GM04504 (cell line): Measurements from ENCODE around the gene CBY1.
A peak's percentile ranks its signal among the peaks of the same experiment; 100 is the strongest.
"Not testable (repeated sequence)": the region's sequence is repeated elsewhere in the genome, so short reads cannot be mapped to it uniquely, and the experiment has no call there.

ENCODE experiments used
- DNase-seq: peaks from one replicate; pipeline ENCODE4 v3.0.0-alpha.2; 2012; ENCODE audit warnings: low read depth

CBY1 gene

DNA sequence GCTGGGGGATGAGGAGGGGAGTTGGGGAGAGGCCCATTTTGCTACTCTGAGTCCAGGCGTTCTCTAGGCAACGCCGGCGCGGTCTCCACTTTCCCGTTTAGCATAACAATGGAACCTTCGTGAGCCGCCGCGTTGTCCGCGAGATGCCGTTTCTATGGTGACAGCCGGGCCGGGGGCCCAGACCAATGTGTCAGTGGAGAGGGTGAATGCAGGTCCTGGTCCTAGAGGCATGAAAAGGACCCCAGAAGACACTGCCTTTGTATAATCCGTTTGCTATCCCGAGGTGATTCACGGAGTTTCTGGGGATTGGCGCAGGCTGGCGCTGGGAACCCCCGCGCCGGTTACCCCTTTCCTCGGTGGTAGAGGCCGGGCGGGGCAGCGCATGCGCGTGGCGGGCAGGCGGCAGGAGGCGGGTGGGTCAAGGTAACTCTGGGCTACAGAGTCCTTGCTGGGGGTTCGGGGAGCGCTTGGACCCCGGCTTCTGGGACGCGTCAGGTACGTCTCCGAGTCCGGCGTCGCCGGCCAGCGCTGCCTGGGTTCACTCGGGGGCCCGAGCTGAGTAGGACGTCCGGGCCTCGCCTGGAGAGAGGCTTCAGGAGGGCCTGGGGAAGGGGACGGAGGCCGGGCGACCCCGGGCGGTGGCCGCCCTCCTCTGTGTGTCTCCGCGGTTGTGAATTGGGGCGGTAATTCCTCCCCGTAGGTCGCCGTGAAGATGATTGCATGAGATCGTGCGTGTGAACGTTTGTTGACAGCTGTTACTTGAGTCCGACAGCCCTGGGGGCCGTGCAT, at the start of gene CBY1, which contains the start of gene FAM227A:
Gene CBY1, plus strand, starts transcription at position 383 of the 789 bp plus-strand sequence. CDS start 11,417 bp downstream, outside the sequence.
Gene FAM227A, minus strand, starts transcription at position 137 of the 789 bp plus-strand sequence. CDS start 6,224 bp downstream, outside the sequence.
- peak; percentile 69 for DNase-seq

DNA sequence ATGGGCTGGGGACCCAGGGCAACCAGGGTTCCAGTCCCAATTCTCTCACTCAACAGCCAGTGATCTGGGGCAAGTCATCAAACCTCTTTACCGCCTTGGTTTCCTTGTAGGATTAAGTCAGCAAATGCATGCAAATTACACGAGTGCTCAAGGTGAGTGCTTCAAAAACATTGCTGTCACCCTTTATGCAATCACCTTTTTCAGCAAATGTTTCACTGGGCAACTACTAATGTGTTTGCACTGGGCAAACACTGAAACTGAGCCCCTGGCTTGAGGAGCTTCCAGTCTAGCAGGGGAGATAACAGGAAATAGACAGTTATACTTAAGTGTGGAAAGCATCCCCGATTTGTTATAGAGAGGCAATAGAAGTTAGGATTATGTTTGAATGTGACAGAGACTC, 48.8 kb upstream of the CBY1 start:
- DNase-seq, result no peak

DNA sequence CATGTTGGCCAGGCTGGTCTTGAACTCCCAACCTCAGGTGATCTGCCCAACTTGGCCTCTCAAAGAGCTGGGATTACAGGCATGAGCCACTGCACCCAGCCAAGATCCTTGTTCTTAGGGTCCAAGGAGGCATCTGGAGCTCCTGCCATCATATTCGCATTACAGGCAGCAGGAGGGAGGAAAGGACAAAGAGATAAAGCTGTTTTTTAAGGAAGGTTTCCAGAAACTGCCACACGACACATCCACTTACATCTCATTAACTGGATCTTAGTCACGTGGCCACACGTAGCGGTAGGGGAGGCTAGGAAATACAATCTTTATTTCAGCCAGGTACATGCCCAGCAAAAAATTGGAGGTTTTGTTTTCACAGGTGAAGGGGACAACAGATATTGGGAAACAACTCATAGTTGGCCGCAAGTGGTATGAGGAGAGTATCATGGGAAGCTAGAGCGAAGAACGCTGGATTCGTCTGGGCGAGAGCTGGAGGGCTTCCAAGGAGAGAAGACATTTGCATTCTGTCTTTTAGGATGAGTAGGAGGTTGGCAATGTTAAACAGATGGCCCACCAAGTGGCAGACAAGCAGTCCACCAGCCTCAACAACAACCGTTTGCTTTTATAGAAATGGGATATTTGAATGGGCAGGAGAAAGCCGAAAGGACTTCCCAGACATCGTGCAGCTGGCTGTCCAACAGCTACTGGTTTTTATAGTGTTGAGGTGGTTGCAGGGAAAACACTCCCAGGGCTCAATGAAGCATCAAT, 47.3 kb upstream of the CBY1 start:
- no peak for DNase-seq

DNA sequence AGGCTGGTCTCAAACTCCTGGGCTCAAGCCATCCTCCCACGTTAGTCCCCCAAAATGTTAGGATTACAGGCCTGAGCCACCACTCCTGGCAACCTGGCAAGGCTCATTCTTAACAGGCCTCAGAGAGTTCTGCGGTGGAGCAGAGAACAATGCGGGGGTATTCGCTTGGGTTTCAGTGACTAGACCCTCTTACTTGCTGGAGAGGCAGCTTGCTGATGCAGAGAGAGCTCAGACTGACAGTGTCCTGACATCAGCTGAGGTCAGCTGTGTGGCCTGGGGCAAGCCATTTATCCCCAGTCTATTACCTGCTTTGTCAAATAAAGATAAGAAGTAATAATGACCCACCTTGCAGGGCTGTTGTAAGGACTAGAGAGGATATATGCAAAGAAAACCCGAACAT, 46.2 kb upstream of the CBY1 start:
- no peak for DNase-seq

DNA sequence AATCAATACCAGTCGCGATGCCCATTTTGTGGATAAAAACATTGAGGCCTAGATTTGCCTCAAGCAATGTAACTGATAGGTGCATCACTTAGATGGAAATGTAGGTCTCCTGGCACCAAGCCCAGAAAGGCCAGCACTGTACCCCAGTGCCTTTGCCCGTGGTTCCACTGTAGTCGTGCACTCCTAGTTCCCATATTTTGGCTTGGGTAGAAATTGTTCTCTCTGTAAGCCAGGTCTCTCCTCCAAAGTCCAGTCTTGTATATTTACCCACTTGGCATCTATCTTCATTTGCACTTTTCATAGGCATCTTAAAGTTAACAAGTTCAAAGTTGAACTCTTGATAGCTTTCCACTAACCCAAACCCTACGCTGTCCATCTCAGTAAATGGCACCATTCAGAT, 44.9 kb upstream of the CBY1 start:
- no peak for DNase-seq

DNA sequence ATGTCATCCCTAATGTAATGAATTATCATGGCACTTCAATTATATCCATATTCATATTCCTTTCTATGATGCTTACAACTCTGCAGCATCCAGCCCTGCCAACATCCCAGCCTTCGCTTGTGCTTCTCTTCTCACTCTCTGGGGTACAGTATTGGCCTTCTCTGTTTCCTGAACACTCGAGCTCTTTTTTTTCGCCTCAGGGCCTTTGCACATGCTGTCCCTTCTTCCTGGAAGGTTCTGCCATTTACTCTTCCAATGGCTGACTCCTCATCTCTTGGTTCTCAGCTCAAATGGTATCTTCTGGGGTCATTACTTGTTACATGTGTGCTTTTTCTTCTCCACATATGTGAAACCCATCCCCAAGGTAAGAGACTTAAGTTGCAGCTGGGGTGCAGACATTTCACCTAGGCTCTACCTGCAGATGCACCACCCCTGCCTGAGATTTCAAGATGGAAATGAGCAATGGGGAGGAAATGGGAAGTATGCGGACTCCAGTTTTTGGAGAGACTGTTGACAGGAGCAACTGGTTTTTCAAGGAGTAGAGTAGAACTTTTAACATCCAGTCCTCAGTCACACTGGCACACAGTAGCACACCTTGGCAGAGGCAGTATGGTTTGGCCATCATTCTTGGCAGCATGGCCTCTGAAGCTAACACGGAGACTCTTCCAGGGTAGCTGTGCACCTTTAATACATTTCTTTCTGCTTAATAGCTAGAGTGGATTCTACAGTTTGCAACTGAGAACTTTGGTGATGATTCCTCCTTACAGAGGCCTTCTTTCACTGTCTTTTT, 44.0 kb upstream of the CBY1 start:
- no peak for DNase-seq

DNA sequence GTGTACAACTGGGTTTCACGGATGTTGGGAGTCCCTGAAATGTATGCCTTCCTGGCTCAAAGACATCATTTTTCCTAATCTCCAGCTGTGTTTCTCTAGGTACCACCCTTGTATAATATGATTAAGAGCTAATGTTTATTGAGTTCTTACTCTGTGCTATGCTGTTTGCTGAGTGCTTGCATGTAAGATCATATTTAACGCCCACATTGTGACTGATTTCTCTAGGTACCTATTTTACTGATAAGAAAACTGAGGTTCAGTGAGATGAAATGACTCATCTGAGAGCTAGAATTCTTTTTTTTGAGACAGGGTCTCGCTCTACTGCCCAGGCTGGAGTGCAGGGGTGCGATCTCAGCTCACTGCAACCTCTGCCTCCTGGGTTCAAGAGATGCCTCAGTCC, 42.9 kb upstream of the CBY1 start:
- no peak for DNase-seq

DNA sequence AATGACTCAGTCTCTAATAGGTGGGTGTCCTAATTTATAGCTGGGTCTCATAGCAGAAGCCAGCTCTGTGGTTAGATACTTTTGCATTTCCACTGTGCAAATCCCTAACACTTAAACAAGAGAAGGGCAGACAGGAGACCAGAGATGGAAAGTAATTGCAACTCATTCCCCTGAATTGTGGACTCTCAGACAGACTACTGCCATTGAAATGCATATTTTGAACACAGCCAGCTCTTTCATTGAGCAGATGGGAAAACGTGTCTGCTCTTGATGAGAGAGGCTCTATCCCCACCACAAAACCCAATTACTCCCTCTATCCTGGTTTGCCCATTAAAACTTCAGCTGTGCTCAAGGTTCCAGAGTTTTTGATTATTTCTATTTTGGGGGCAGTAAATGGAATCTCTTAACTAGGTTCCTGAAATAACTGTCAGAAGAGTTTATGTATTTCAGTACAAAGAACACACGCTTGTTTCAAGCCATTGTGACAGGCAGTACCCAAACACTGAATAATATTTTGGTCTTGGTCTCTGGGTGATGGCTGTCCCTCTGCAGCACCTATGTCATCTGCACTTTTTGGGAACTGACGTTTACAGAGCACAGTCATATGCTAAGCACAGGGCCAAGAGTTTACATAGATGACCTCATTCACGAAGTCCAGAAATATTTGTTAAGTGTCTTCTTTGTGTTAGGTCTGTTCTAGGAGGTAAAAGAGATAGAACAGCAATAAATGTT, 41.9 kb upstream of the CBY1 start:
- DNase-seq, result peak; percentile 3

DNA sequence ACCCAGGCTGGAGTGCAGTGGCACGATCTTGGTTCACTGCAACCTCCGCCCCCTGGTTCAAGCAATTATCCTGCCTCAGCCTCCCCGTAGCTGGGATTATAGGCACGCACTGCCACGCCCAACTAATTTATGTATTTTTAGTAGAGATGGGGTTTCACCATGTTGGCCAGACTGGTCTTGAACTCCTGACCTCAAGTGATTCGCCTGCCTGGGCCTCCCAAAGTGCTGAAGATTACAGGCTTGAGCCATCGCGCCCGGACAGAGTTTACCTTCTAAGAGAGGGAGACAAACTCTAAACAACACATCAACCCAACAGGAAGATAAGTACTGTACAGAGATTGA, 41.4 kb upstream of the CBY1 start:
- DNase-seq, result not testable (repeated sequence)

DNA sequence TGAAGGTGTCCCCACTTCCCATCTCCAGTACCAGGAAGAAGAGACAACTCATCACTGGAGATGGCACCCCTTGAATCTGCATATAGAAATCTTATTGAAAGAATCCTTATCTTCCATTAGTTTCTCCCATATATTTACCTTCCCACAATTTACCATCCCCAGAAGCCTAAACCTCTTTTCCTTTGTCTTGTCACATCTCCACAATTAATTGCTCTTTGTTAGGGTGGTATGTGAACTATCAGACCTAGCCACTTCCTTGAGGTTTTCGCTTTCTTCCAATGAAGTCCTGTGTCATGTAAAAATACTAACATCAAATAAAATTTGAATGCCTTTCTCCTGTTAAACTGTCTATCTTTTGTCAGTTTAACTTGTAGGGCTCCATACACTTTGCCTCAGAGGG, 38.2 kb upstream of the CBY1 start:
- no peak for DNase-seq

DNA sequence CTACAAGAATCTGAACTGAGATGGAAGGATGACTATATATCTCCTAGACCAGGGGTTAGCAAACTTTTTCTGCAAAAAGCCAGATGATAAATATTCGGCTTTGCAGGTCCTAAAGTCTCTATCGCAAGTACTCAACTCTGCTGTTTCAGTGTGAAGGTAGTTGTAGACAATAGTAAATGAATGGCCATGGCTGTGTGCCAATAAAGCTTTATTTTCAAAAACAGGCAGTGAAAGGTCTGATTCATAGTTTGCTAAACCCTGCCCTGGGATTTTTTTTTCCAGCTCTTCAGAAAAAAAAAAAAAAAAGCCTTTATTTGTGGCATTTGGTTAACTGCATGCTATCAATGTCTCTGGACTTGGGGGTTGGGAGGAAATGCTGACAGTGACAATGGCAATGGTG, 37.8 kb upstream of the CBY1 start:
- DNase-seq, result no peak

DNA sequence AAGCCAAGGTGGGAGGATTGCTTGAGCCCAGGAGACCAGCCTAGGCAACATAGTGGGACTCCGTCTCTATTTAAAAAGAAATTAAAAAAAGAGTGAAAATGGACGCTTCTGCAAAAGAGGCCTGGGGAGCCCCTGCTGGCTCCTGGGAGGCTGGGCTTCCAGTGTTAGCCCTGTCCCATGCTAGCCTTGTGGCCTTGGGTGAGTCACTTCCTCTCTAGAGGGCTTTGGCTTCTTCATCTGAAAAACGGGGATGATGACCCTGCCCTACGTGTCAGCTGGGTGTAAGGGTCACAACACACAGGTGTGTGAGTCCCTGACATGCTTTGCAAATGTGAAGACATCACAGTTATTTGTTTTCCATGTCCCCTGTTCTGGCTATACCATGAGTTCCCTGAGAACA, 33.1 kb upstream of the CBY1 start:
- no peak for DNase-seq

DNA sequence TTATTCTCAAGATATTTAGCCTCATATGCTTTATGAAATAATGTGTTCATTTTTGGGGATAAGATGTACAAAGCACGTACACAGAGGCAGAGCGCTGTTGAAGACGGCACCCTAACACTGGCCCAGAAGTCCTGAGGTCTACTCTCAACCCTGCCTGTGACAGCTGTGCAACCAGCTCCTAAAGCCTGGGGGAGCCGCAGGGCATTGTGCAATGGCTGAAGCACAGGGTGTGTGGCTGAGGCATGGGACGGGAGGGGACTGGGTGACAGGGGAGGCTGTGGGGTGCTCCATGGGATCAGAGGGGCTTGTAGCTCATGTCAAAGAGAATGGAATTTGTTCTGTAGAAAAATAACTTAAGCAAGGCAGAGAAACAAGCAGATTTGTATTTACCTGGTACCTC, 28.0 kb upstream of the CBY1 start:
- DNase-seq, result no peak

DNA sequence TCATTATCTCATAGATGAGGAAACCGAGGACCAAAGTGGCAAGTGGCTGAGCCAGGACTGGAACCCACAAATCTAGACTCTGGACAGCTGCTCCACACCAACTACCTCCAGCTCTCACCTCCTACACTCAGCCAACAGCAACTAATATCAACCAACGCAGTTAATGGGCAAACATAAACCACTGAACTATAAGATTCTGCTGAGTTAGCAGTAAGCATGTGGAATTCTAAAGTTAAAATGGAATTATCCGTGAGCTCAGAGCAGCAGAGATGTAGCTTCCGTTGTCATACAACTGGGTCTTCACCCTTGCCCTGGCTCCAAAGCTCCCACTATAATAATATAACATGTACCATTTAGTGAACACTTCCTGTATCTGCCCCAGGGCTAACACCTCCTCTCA, 27.3 kb upstream of the CBY1 start:
- DNase-seq, result no peak

DNA sequence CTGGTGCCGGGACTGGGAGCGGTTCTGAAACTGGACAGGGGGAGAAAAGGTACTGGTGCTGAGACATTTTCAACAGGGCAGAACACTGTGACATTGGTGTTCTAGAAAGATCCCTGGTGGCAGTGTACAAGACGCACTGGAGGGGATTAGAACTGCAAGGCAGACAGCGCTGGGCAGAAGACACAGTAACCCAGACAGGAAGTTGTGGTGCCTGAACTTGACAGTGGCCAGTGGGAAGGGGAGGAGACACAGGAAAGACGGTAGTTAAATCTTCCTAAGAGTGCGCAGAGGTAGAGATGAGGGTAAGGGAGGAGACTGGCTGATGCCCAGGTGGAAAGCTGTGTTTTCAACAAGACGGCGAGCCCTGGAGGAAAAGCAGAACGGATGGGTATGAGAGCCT, 24.7 kb upstream of the CBY1 start:
- no peak for DNase-seq

DNA sequence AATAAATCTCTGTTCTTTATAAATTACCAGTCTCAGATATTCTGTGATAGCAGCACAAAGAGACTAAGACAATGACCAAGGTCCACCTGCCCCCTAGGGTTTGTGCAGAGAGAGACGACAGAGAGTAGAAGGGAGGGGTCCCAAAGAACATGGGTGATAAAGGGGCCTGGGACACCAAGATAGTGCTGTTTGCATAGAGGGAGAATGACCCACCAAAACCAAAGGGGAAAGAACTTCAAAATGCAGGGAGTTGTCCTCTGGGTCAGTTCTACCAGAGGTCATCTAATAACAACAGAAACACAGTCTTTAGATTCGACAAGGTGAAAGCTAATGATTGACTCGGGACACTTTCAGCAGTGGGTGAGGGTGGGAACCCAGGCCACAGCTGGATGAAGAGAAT, 23.9 kb upstream of the CBY1 start:
- no peak for DNase-seq

DNA sequence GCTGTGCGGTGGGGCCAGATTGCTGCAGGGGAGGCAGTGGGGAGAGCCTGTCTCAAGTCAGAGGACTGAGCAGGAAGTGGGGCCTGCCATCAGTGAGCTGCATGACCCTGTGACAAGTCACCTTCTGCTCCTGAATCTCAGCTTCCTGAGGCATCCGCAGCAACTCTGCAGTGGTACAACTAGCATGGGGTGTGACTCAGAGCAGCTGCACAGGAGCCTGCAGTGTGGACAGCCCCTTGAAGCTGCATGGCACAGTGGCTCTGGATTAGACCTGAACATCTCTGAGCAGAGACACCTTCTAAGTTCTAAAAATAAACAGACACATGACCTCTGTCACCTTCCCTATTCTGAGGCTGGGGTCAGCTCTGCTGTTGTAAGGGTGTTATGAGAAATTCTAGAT, 18.2 kb upstream of the CBY1 start:
- no peak for DNase-seq

DNA sequence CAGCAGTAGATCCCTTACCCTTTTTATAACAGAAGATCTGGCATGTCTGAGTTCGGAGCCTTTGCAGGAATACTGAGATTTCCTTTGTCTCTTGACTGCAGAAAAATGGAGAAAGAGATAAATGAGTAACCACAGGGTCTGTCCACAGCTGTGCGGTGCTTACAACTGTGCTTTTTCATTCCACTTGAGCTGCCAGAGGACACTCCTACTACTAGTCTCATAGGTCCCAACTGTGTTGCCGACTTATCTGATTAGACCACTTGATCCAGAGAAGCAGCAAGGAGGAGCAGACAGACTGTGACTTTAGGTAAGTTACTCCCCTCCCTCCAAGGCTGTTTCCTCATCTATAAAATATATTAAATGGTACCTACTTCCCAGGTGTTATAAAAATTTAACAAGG, 17.7 kb upstream of the CBY1 start:
- no peak for DNase-seq

DNA sequence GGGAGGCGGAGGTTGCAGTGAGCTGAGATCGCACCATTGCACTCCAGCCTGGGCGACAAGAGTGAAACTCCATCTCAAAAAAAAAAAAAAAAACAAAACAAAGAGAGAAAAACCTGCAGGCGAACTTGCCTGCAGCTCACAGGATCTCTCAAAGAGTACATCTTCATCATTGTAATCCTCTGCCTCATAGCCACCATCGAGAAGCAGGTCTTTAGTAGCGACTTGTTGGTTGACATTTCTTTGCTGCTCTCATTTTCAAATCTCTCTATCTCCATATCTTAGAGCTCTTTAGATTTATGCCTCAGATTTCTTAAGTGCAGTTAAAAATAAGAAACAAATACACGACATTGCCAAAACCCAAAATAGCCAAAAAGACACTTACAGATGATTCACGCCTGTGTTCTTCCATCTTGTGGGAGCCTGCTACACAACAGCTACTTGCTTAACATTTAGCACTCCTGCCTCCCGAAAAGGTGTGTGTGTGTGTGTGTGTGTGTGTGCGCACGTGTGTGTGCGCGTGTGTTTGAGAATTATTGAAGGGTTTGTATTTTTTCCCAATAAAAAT, 14.9 kb upstream of the CBY1 start:
- DNase-seq, result no peak

DNA sequence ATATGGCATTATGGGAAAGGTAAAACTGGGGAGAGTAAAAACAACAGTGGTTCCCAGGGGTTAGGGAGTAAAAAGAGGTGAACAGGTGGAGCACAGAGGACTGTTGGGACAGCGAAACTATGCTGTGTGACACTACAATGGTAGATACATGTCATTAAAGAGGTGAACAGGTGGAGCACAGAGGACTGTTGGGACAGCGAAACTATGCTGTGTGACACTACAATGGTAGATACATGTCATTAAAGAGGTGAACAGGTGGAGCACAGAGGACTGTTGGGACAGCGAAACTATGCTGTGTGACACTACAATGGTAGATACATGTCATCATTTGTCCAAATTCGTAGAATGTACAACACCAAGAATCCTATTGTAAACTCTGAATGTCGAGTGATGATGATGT, 12.2 kb upstream of the CBY1 start:
- not testable (repeated sequence) for DNase-seq

DNA sequence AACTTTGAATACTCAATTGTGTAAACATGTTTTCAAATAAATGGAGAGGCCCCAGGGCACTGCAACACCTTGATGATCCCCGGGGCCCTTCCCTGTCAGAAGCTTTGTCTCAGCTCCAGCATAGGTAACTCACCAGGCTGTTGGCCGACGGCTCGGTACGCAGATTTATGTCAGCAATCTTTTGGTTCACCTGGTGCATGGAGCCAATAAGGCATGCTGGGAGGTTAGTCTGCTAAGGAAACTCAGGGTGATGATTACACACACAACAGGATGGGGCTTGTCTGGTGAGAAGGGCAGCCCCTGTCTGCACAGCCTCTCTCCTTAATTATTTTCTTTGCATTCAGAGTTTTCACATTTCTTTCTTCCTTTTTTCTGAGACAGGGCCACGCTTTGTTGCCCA, 11.0 kb upstream of the CBY1 start:
- DNase-seq, result no peak
